Measurements from ENCODE around the gene TIMM13.
A peak's percentile ranks its signal among the peaks of the same experiment; 100 is the strongest.
"Not testable (repeated sequence)": the region's sequence is repeated elsewhere in the genome, so short reads cannot be mapped to it uniquely, and the experiment has no call there.

Gene TIMM13

GRCh38 chr19:2415281-2415972, 12.0 kb downstream of the TIMM13 start:
- DNase-seq (no peak), ATAC-seq (no peak)

GRCh38 chr19:2413629-2414028, 13.8 kb downstream of the TIMM13 start:
- no peak for ATAC-seq
- no peak for DNase-seq

- no peak for DNase-seq
- no peak for ATAC-seq
Observed at GRCh38 chr19:2413159-2413558, 14.2 kb downstream of the TIMM13 start.

GRCh38 chr19:2412449-2412848, 14.9 kb downstream of the TIMM13 start:
- no peak for DNase-seq
- ATAC-seq, result no peak

- DNase-seq (no peak), ATAC-seq (no peak)
Observed at GRCh38 chr19:2411709-2412108, 15.7 kb downstream of the TIMM13 start.

GRCh38 chr19:2410023-2410422, 17.4 kb downstream of the TIMM13 start:
- no peak for ATAC-seq

GRCh38 chr19:2409352-2409912, 18.0 kb downstream of the TIMM13 start:
- ATAC-seq, result no peak
- no peak for DNase-seq

More at GRCh38 chr19:2410023-2410422, 17.4 kb downstream of the TIMM13 start:
- no peak for DNase-seq

- DNase-seq (no peak), ATAC-seq (no peak)
Observed at GRCh38 chr19:2408247-2408646, 19.1 kb downstream of the TIMM13 start.

- DNase-seq (no peak), ATAC-seq (no peak)
Observed at GRCh38 chr19:2399582-2399981, 27.8 kb downstream of the TIMM13 start.

GRCh38 chr19:2398735-2399305, 28.6 kb downstream of the TIMM13 start:
- ATAC-seq (no peak), DNase-seq (no peak)

GRCh38 chr19:2397173-2397572, 30.2 kb downstream of the TIMM13 start:
- not testable (repeated sequence) for ATAC-seq, DNase-seq

- not testable (repeated sequence) for ATAC-seq, DNase-seq
Observed at GRCh38 chr19:2395293-2395829, 32.0 kb downstream of the TIMM13 start.

GRCh38 chr19:2394442-2395292, 32.7 kb downstream of the TIMM13 start:
- DNase-seq, result no peak

GRCh38 chr19:2394054-2394441, 33.3 kb downstream of the TIMM13 start:
- DNase-seq, result no peak
- ATAC-seq, result no peak

More at GRCh38 chr19:2394442-2395292, 32.7 kb downstream of the TIMM13 start:
- ATAC-seq, result no peak

GRCh38 chr19:2392899-2393298, 34.5 kb downstream of the TIMM13 start:
- DNase-seq, ATAC-seq: not testable (repeated sequence)

- DNase-seq, result no peak
- ATAC-seq, result no peak
Observed at GRCh38 chr19:2392366-2392765, 35.0 kb downstream of the TIMM13 start.

- peak; percentile 32 for DNase-seq
- ATAC-seq, result no peak
Observed at GRCh38 chr19:2391118-2391725, 36.2 kb downstream of the TIMM13 start.

- ATAC-seq (no peak), DNase-seq (no peak)
Observed at GRCh38 chr19:2389594-2389993, 37.8 kb downstream of the TIMM13 start.

- no peak for ATAC-seq
- no peak for DNase-seq
Observed at GRCh38 chr19:2387367-2388288, 39.8 kb downstream of the TIMM13 start.

- no peak for DNase-seq
Observed at GRCh38 chr19:2385053-2385721, 42.2 kb downstream of the TIMM13 start.

More at GRCh38 chr19:2385053-2385721, 42.2 kb downstream of the TIMM13 start:
- no peak for ATAC-seq
